GM23338 (cell line): ENCODE data around the gene FSTL3. TPM values are rescaled to one million over a fixed set of nuclear protein-coding genes. Genes with fewer than 3 reads are reported as not detected.

Experiments used
- ATAC-seq: fragments of 200-7000 bp; cut with Tn5 transposase; 3 replicates; pipeline ENCODE4 v1.9.1; 2020
- DNase-seq: peaks from one replicate; pipeline ENCODE4 v3.0.0-alpha.2; 2015; ENCODE audit warnings: low spot score
- H2AFZ ChIP-seq: fragments of 200-600 bp; sonication (generic); 2 replicates; pipeline ENCODE4 v1.8.0; 2016; ENCODE audit warnings: antibody characterized with exemption, mild to moderate bottlenecking, moderate library complexity
- H3F3A ChIP-seq: fragments of 200-600 bp; sonication (generic); replicated peaks from 2 replicates; pipeline ENCODE4 v1.8.0; 2017; ENCODE audit warnings: antibody characterized with exemption, mixed run types, low read depth
- H3K27ac ChIP-seq: fragments of 200-600 bp; sonication (generic); 2 replicates; pipeline ENCODE4 v1.6.1; 2016; ENCODE audit warnings: low read depth
- H3K27me3 ChIP-seq: fragments of 200-600 bp; sonication (generic); 2 replicates; pipeline ENCODE4 v1.8.0; 2016; ENCODE audit warnings: mild to moderate bottlenecking, mixed run types, moderate library complexity; ENCODE audit not compliant: insufficient read depth
- H3K36me3 ChIP-seq: fragments of 200-600 bp; sonication (generic); 2 replicates; pipeline ENCODE4 v1.8.0; 2016; ENCODE audit warnings: mild to moderate bottlenecking; ENCODE audit not compliant: insufficient read depth
- H3K4me1 ChIP-seq: fragments of 200-600 bp; sonication (generic); 2 replicates; pipeline ENCODE4 v1.8.0; 2016; ENCODE audit warnings: mild to moderate bottlenecking, moderate library complexity; ENCODE audit not compliant: insufficient read depth
- H3K4me2 ChIP-seq: fragments of 200-600 bp; sonication (generic); 2 replicates; pipeline ENCODE4 v1.7.1; 2017; ENCODE audit warnings: mixed run types
- H3K4me3 ChIP-seq: fragments of 200-600 bp; sonication (generic); 2 replicates; pipeline ENCODE4 v1.6.1; 2016; ENCODE audit warnings: mixed run types
- H3K79me2 ChIP-seq: fragments of 200-600 bp; sonication (generic); replicated peaks from 2 replicates; pipeline ENCODE4 v1.8.0; 2017; ENCODE audit warnings: mild to moderate bottlenecking; ENCODE audit not compliant: insufficient read depth
- H3K9me2 ChIP-seq: fragments of 200-600 bp; sonication (generic); 2 replicates; pipeline ENCODE4 v1.8.0; 2017; ENCODE audit not compliant: insufficient read depth
- H4K20me1 ChIP-seq: fragments of 200-600 bp; sonication (generic); replicated peaks from 2 replicates; pipeline ENCODE4 v1.8.0; 2017; ENCODE audit warnings: mild to moderate bottlenecking; ENCODE audit not compliant: insufficient read depth
- H3K27ac Mint-ChIP-seq: 2 replicates; pipeline ENCODE4 v1.8.0; 2020; ENCODE audit warnings: inconsistent platforms, mild to moderate bottlenecking, moderate library complexity, mixed read lengths
- H3K27me3 Mint-ChIP-seq: 3 replicates; pipeline ENCODE4 v1.8.0; 2022; ENCODE audit warnings: low read depth, mild to moderate bottlenecking, moderate library complexity, mixed read lengths, inconsistent platforms; ENCODE audit not compliant: insufficient read depth, poor library complexity
- H3K36me3 Mint-ChIP-seq: 3 replicates; pipeline ENCODE4 v1.8.0; 2021; ENCODE audit warnings: low read depth, mild to moderate bottlenecking, inconsistent platforms, moderate library complexity, mixed read lengths
- H3K4me1 Mint-ChIP-seq: 3 replicates; pipeline ENCODE4 v1.8.0; 2020; ENCODE audit warnings: mild to moderate bottlenecking, inconsistent platforms, mixed read lengths
- H3K4me3 Mint-ChIP-seq: 3 replicates; pipeline ENCODE4 v1.8.0; 2021; ENCODE audit warnings: moderate library complexity, mild to moderate bottlenecking, inconsistent platforms, mixed read lengths
- H3K9me3 Mint-ChIP-seq: 3 replicates; pipeline ENCODE4 v1.8.0; 2020; ENCODE audit warnings: moderate library complexity, mild to moderate bottlenecking, inconsistent platforms, mixed read lengths
- CREB1 ChIP-seq: fragments of 250-450 bp; sonication (Bioruptor Pico); IDR thresholded peaks from 2 replicates; pipeline ENCODE4 v1.5.0; 2020; ENCODE audit warnings: low read depth, mild to moderate bottlenecking, moderate library complexity
- ETS1 ChIP-seq: IDR thresholded peaks from 2 replicates; pipeline ENCODE4 v1.6.1; 2016; ENCODE audit warnings: antibody characterized with exemption
- EZH2phosphoT487 ChIP-seq: fragments of 200-600 bp; sonication (generic); IDR thresholded peaks from one replicate; pipeline ENCODE4 v1.8.1; 2018; ENCODE audit warnings: antibody characterized with exemption; ENCODE audit not compliant: unreplicated experiment
- POLR2AphosphoS5 ChIP-seq: IDR thresholded peaks from 2 replicates; pipeline ENCODE4 v1.6.1; 2016; ENCODE audit warnings: antibody characterized with exemption, low read depth
- ZNF462 ChIP-seq: fragments of 250-450 bp; sonication (Bioruptor Pico); IDR thresholded peaks from 2 replicates; pipeline ENCODE4 v1.5.0; 2020; ENCODE audit warnings: mild to moderate bottlenecking, moderate library complexity
- polyA plus RNA-seq: library from polyadenylated mRNA; unstranded; fragments of >200 nt; fragmentation: Nextera tagmentation; extraction: Ambion mirVana; gene quantifications from 2 replicates; pipeline ENCODE4 v1.2.1, GENCODE V29; 2016
- total RNA-seq: library from RNA; depleted of rRNA; stranded (reverse); fragments of >200 nt; shearing (Covaris generic); gene quantifications from 2 replicates; pipeline ENCODE4 v1.2.3, GENCODE V29; 2014

The FSTL3 gene
- total and polyA plus RNA-seq, 2 experiments from 2014 or later, result 3.1 to 10.1 TPM

GRCh38 chr19:633068-633785 lies 43.0 kb upstream of the FSTL3 start, which contains the start of gene POLRMT:
Gene POLRMT, minus strand, starts transcription at chr19:633537. Its CDS starts 25 bp downstream, at chr19:633512.
- TF ChIP-seq ZNF462 (no peak), ETS1 (peak; percentile 88), CREB1 (CRISPR knock-in tag) (peak; percentile 59), POLR2AphosphoS5 (0 out of 2 replicates have a peak, but pooled peaks have one; percentile 22), EZH2phosphoT487 (no peak)
- peak; percentile 99 for DNase-seq
- ATAC-seq, result peak; percentile 82
- H3K27ac ChIP-seq, result peak within 1 kb of the TSS; percentile 86; the same call in 1 of the 2 replicates
- Mint-ChIP-seq H3K36me3 (peaks cover 34% of the 10 kb centered on the region), H3K4me1 (peaks cover 8% of the 10 kb centered on the region; the same call in 1 of the 3 replicates), H3K27ac (peak within 1 kb of the TSS; percentile 94), H3K4me3 (peak within 1 kb of the TSS; percentile 99), H3K9me3 (no peaks in the 10 kb centered on the region), H3K27me3 (peaks cover 25% of the 10 kb centered on the region)
- H3K27me3 ChIP-seq, result peaks cover under 1% of the 10 kb centered on the region; the same call in 1 of the 2 replicates
- H4K20me1 ChIP-seq, result no peaks in the 10 kb centered on the region; the same call in 1 of the 2 replicates
- H2AFZ ChIP-seq, result peak within 1 kb of the TSS; percentile 96
- H3F3A ChIP-seq, result 0 out of 2 replicates have a peak, but pooled peaks cover 5% of the 10 kb centered on the region
- H3K79me2 ChIP-seq, result peaks cover 27% of the 10 kb centered on the region
- H3K9me2 ChIP-seq, result no peaks in the 10 kb centered on the region
- H3K4me1 ChIP-seq, result peaks cover 3% of the 10 kb centered on the region; the same call in 1 of the 2 replicates
- peak within 1 kb of the TSS; percentile 99 for H3K4me2 ChIP-seq
- peak within 1 kb of the TSS; percentile 98 for H3K4me3 ChIP-seq
- H3K36me3 ChIP-seq, result no peaks in the 10 kb centered on the region
